Neural crest cell (in vitro differentiated cells): ENCODE measurements around the gene MTRR. TPM values are rescaled to one million over a fixed set of nuclear protein-coding genes. Genes with fewer than 3 reads are reported as not detected.

Source experiments
- DNase-seq: peaks from one replicate; pipeline ENCODE4 v3.0.0; 2021; ENCODE audit warnings: low read depth, mixed read lengths, low spot score
- H3K27ac Mint-ChIP-seq: one replicate; pipeline ENCODE4 v1.8.0; 2021; ENCODE audit warnings: mild to moderate bottlenecking, mixed read lengths; ENCODE audit not compliant: unreplicated experiment
- H3K27me3 Mint-ChIP-seq: 2 replicates; pipeline ENCODE4 v1.8.0; 2021; ENCODE audit warnings: low read depth, mild to moderate bottlenecking, mixed read lengths
- H3K36me3 Mint-ChIP-seq: 2 replicates; pipeline ENCODE4 v1.8.0; 2021; ENCODE audit warnings: low read depth, mild to moderate bottlenecking, mixed read lengths
- H3K4me1 Mint-ChIP-seq: 2 replicates; pipeline ENCODE4 v1.8.0; 2021; ENCODE audit warnings: mixed read lengths
- H3K4me3 Mint-ChIP-seq: one replicate; pipeline ENCODE4 v1.8.0; 2021; ENCODE audit warnings: mild to moderate bottlenecking, mixed read lengths
- H3K9me3 Mint-ChIP-seq: 2 replicates; pipeline ENCODE4 v1.8.0; 2021; ENCODE audit warnings: mixed read lengths
- CTCF ChIP-seq: fragments of 200-600 bp; sonication (generic); conservative IDR thresholded peaks from 2 replicates; pipeline ENCODE4 v1.5.0; 2021; ENCODE audit warnings: antibody characterized with exemption, mild to moderate bottlenecking
- total RNA-seq: library from RNA; stranded (reverse); gene quantifications from 2 replicates; pipeline ENCODE4 v1.2.1, GENCODE V29; 2021

Gene MTRR
- total RNA-seq, 1 donor from 2014 or later = 43.3 TPM

DNA sequence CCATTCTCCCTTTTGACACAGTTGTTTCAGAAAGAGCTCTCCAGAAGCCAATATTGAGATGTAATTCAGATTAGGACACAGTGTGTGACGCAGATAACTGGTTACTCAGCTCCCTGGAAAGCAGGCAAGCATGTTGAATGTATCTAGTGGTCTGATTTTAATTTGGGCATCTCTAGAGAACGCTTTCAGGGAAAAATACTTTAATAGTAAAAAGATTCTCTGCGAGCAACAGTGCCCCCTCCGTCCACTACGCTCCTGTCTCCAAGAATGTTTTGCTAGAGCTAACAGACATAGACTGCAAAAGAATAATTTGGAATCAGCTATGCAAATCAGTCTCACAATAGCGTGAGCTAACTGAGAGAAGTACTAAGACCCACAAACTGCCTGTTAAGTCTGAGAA lies 41.3 kb upstream of the MTRR start:
- Mint-ChIP-seq H3K27me3 (no peaks in the 10 kb centered on the region), H3K4me3 (no peak overlapping the region), H3K9me3 (no peaks in the 10 kb centered on the region), H3K4me1 (no peaks in the 10 kb centered on the region), H3K27ac (no peak overlapping the region), H3K36me3 (no peaks in the 10 kb centered on the region)
- DNase-seq = no peak
- no peak for TF ChIP-seq CTCF

GRCh38 chr5:7828269-7828668 lies 40.7 kb upstream of the MTRR start:
- no peak overlapping the region for H3K27ac Mint-ChIP-seq
- H3K9me3 Mint-ChIP-seq = no peaks in the 10 kb centered on the region
- DNase-seq = no peak
- H3K36me3 Mint-ChIP-seq = no peaks in the 10 kb centered on the region
- H3K4me3 Mint-ChIP-seq = no peak overlapping the region
- H3K27me3 Mint-ChIP-seq = no peaks in the 10 kb centered on the region
- TF ChIP-seq CTCF = no peak
- H3K4me1 Mint-ChIP-seq = no peaks in the 10 kb centered on the region

DNA sequence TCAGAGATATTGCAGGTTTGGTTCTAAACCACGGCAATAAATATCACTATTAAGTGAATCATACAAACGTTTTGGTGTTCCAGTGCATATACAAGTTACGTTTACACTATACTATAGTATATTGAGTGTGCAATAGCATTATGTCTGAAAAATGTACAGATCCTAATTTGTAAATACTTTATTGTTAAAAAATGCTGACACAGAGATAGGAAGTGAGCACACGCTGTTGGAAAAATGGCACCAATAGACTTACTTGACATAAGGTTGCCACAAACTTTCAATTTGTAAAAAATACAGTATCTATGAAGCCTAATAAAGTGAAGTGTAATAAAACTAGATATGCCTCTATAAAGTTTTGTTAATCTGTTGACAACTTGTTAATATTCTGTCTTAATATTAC lies 34.0 kb upstream of the MTRR start:
- Mint-ChIP-seq H3K4me1 (no peaks in the 10 kb centered on the region), H3K9me3 (no peaks in the 10 kb centered on the region), H3K36me3 (no peaks in the 10 kb centered on the region), H3K27me3 (no peaks in the 10 kb centered on the region), H3K27ac (no peak overlapping the region), H3K4me3 (no peak overlapping the region)
- no peak for TF ChIP-seq CTCF
- no peak for DNase-seq

- Mint-ChIP-seq H3K27me3 (no peaks in the 10 kb centered on the region), H3K4me3 (no peak overlapping the region), H3K4me1 (no peaks in the 10 kb centered on the region), H3K9me3 (peaks cover 7% of the 10 kb centered on the region), H3K27ac (no peak overlapping the region), H3K36me3 (no peaks in the 10 kb centered on the region)
- no peak for DNase-seq
- TF ChIP-seq CTCF = no peak
These were observed 31.5 kb upstream of the MTRR start for GRCh38 chr5:7837403-7837802.

DNA sequence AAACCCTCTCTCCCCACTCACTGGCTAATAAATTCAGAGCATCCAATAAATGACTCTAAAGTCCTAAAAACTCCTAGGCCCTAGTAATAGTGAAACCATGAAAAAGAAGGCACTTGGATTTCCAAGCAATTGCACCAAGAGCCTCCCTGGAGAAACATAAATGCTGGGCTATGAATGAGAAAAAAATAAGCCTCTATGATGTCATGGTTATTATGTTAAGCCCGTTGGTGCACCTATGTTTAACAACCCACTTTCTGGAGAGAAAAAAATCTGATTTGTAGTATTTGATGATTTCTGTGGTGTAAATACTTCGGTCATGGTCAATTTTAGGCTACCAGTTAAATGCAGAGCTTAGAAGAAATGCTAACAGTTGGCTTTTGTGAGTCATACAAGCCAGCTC lies 26.4 kb upstream of the MTRR start:
- DNase-seq = no peak
- Mint-ChIP-seq H3K36me3 (no peaks in the 10 kb centered on the region), H3K9me3 (peaks cover 7% of the 10 kb centered on the region), H3K4me3 (no peak overlapping the region), H3K27ac (no peak overlapping the region), H3K4me1 (no peaks in the 10 kb centered on the region), H3K27me3 (peaks cover 14% of the 10 kb centered on the region)
- TF ChIP-seq CTCF = no peak

DNA sequence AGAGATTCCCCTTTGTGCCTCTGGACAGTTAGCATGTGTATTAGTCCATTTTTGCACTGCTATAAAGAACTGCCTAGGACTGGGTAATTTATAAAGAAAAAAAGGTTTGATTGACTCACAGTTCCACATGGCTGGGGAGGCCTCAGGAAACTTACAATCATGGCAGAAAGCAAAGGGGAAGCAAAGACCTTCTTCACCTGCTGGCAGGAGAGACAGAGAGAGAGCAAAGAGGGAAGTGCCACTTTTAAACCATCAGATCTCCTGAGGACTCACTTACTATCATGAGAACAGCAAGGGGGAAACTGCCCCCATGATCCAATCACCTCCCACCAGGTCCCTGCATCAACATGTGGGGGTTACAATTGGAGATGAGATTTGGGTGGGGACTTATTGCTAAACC lies 24.0 kb upstream of the MTRR start:
- H3K9me3 Mint-ChIP-seq = peaks cover 7% of the 10 kb centered on the region
- peaks cover 26% of the 10 kb centered on the region for H3K27me3 Mint-ChIP-seq
- no peak for TF ChIP-seq CTCF
- DNase-seq = no peak
- no peak overlapping the region for H3K27ac Mint-ChIP-seq
- peaks cover 5% of the 10 kb centered on the region for H3K4me1 Mint-ChIP-seq
- H3K36me3 Mint-ChIP-seq = no peaks in the 10 kb centered on the region
- H3K4me3 Mint-ChIP-seq = no peak overlapping the region
